Small intestine (tissue), 7 donors: ENCODE data around the gene BMPR1A. TPM values are rescaled to one million over a fixed set of nuclear protein-coding genes. Genes with fewer than 3 reads are reported as not detected.
"Not testable (repeated sequence)": the region's sequence is repeated elsewhere in the genome, so short reads cannot be mapped to it uniquely, and the experiment has no call there.

ENCODE experiments used
- DNase-seq, 2 donors: peaks; one replicate each; pipeline versions ENCODE4 v3.0.0 to v3.0.0-alpha.2; 2013
- FAIRE-seq: peaks from 2 replicates; lab custom pipeline; 2012; peaks lifted over from hg19 to GRCh38; lab: Jason Lieb, UNC
- H3K27ac ChIP-seq, 3 donors: one replicate each; pipeline ENCODE4 v1.5.1; 2013; ENCODE audit warnings: low read length in 2 of 3, mild to moderate bottlenecking in 2 of 3, control low read depth in 1 of 3, inconsistent platforms in 1 of 3, low read depth in 1 of 3, moderate library complexity in 1 of 3
- H3K27me3 ChIP-seq, 3 donors: one replicate each; pipeline ENCODE4 v1.6.1; 2013; ENCODE audit warnings: low read length in 3 of 3, inconsistent platforms in 1 of 3; ENCODE audit not compliant: control insufficient read depth in 3 of 3, insufficient read depth in 3 of 3
- H3K36me3 ChIP-seq, 3 donors: one replicate each; pipeline ENCODE4 v1.6.1; 2013; ENCODE audit warnings: low read length in 3 of 3, inconsistent platforms in 1 of 3, low read depth in 1 of 3, mild to moderate bottlenecking in 1 of 3, moderate library complexity in 1 of 3; ENCODE audit not compliant: control insufficient read depth in 3 of 3, insufficient read depth in 2 of 3
- H3K4me1 ChIP-seq, 3 donors: one replicate each; pipeline ENCODE4 v1.6.1; 2013; ENCODE audit warnings: low read length in 2 of 3, inconsistent platforms in 1 of 3, low read depth in 1 of 3, mild to moderate bottlenecking in 1 of 3, moderate library complexity in 1 of 3; ENCODE audit not compliant: control insufficient read depth in 3 of 3, insufficient read depth in 2 of 3
- H3K4me3 ChIP-seq, 3 donors: one replicate each; pipeline ENCODE4 v1.5.1; 2013; ENCODE audit warnings: low read length in 3 of 3, control low read depth in 1 of 3, inconsistent platforms in 1 of 3, low read depth in 1 of 3, mild to moderate bottlenecking in 1 of 3, moderate library complexity in 1 of 3
- H3K9me3 ChIP-seq, 2 donors: one replicate each; pipeline ENCODE4 v1.6.1; 2013; ENCODE audit warnings: low read depth in 1 of 2, low read length in 1 of 2; ENCODE audit not compliant: control insufficient read depth in 2 of 2, insufficient read depth in 1 of 2
- WGBS, 3 donors: extraction: QIAGEN DNeasy Blood & Tissue Kit; methylation state at CpG; one replicate each; pipeline ENCODE4 v1.1.7; 2013; 5-methylcytosine and 5-hydroxymethylcytosine counted together
- polyA plus RNA-seq, 4 donors: library from polyadenylated mRNA; stranded (reverse) in 3 of 4; unstranded in 1 of 4; fragments of 200-250 nt in 3 of 4; fragments of 120-200 nt in 1 of 4; gene quantifications; one replicate each; pipeline versions ENCODE4 v1.2.1 to v1.2.3, GENCODE V29; 2013
- donor health status: healthy with polysubstance abuse.
- donor health status: control.
- donor health status: control.
- donor health status: Bipolar disorder and iron deficiency.
- donor health status: healthy.

BMPR1A gene
- polyA plus RNA-seq, 4 donors = 3.4 to 40.2 (median 9.8) TPM

DNA sequence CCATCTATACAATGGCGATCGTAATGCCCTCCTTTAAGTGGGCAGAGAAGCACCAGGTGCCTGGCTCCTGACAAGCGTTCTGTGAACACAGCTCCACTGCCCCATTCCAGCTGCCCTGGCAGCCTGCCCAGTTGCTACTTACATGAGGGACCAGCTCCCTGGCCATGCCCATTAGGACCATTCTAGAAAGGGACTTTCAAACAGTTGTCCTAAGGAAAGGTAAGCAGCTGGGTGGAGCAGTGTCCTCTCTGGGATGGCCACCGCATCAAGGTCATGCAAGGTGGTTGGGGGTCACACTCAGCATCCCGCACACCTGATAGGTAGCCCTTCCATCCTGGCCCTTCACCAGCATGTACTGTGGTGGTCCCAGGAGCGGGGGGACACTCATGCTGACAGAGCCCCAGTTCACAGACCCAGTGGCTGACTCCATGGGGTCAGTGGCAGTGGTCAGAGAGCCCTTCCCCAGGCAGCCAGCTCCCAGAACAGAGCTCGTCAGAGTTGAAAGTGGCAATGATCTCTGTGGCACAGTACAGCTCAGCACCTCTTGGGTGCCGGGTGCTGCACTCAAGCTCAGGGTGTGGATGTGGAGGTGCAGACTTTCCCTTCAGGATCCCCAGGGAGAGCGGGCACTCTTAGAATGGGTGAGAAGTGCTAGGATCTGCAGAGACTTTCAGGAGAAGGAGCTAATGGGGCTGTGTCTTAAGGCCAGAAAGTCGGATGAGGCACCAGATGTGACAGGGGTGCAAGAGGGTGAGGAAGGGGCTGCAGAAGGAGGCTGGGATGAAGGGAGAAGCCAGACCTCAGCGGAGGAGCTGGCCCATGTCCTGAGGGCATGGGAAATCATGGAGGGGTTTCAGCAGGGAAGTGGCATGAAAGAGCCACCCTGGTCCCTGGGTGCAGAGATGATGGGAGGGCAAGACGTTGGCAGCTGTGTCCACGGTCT, 190.1 kb downstream of the BMPR1A start:
- H3K9me3 ChIP-seq = peaks cover 0 to 8% of the 10 kb centered on the region in 2 donors
- H3K27me3 ChIP-seq = peaks cover 0 to 29% (median 0%) of the 10 kb centered on the region in 3 donors
- no peak for DNase-seq
- no peaks in the 10 kb centered on the region for H3K36me3 ChIP-seq
- no peak overlapping the region for H3K4me3 ChIP-seq
- FAIRE-seq = no peak
- no peak overlapping the region for H3K27ac ChIP-seq
- H3K4me1 ChIP-seq = no peaks in the 10 kb centered on the region
- 62 to 75% (median 74%) methylated on average over 13 of the region's 13 CpGs for WGBS, 3 donors

DNA sequence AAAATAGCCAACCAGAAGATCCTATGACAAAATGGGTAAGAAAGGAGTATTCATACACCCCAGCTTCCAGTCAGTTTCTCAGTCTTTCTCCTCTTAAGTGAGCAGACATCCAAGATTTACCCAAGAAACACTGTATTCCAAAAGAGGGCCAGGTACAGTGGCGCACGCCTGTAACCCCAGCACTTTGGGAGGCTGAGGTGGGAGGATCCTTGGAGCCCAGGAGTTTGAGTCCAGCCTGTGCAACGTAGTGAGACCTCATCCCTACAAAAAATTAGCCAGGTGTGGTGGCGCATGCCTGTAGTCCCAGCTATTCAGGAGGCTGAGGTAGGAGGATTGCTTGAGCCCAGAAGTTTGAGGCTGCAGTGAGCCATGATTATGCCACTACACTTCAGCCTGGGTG, 191.4 kb downstream of the BMPR1A start:
- not testable (repeated sequence) for H3K36me3 ChIP-seq, FAIRE-seq, DNase-seq, H3K4me1 ChIP-seq, H3K4me3 ChIP-seq, H3K27ac ChIP-seq
- WGBS, 3 donors = 90 to 95% (median 90%) methylated on average over 4 of the region's 4 CpGs
- peaks cover 0 to 21% (median 0%) of the 10 kb centered on the region in 3 donors for H3K27me3 ChIP-seq
- H3K9me3 ChIP-seq = peaks cover 0 to 21% of the 10 kb centered on the region in 2 donors

DNA sequence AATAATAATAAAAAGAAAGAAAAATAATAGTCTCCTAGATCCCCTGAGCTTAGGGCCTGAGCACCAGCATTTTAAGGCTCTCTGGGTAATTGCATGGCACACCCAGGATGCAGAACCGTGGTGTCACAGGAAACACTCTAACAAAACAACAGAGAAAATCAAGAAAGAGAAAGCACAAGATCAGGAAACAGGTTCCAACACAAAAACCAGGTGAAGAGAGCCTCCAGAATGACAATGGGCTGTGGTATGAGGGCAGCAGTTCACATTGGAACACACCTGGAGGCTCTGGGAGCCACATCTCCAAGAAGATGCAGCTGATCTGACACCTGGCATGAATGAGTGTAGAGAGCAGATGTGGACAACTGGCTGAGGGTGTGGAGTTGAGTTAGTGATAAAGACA, 193.9 kb downstream of the BMPR1A start:
- Histone ChIP-seq H3K27ac (no peak overlapping the region), H3K4me1 (peaks cover 0 to 12% (median 0%) of the 10 kb centered on the region in 3 donors), H3K27me3 (peaks cover 0 to 7% (median 0%) of the 10 kb centered on the region in 3 donors), H3K4me3 (no peak overlapping the region), H3K36me3 (no peaks in the 10 kb centered on the region), H3K9me3 (peaks cover 0 to 26% of the 10 kb centered on the region in 2 donors)
- DNase-seq (no peak), FAIRE-seq (no peak)
- WGBS, 3 donors = 47 to 57% (median 52%) methylated on average over 1 of the region's 1 CpG

- FAIRE-seq (no peak), DNase-seq (no peak)
- Histone ChIP-seq H3K9me3 (peaks cover 0 to 26% of the 10 kb centered on the region in 2 donors), H3K27ac (no peak overlapping the region), H3K4me1 (peaks cover 0 to 12% (median 0%) of the 10 kb centered on the region in 3 donors), H3K4me3 (no peak overlapping the region), H3K27me3 (peaks cover 0 to 5% (median 0%) of the 10 kb centered on the region in 3 donors), H3K36me3 (no peaks in the 10 kb centered on the region)
Observed at GRCh38 chr10:86951184-86951761, 194.9 kb downstream of the BMPR1A start.

DNA sequence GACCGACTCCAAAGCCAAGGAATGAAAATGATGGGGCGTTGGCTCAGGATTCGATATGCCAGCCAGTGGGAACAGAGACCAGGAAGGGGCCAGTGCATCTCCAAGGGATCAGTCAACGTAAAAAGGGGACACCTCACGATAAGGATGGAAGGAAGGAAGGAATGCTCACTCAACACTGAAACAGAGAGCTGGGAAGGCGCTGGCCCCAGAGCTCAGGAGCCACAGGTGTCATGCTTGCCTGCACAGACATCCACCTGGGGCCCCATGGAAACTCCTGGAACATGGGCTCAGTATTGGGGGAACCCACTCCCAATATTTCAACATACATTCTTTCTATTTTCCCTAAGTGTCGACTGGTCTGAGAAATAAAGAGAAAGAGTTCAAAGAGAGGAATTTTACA, 195.7 kb downstream of the BMPR1A start:
- H3K36me3 ChIP-seq = no peaks in the 10 kb centered on the region
- H3K27me3 ChIP-seq = peaks cover 0 to 4% (median 0%) of the 10 kb centered on the region in 3 donors
- H3K27ac ChIP-seq = no peak overlapping the region
- WGBS, 3 donors = 86 to 91% (median 88%) methylated on average over 7 of the region's 7 CpGs
- no peak overlapping the region for H3K4me3 ChIP-seq
- peaks cover 0 to 12% (median 0%) of the 10 kb centered on the region in 3 donors for H3K4me1 ChIP-seq
- no peak for DNase-seq
- peaks cover 0 to 26% of the 10 kb centered on the region in 2 donors for H3K9me3 ChIP-seq
- FAIRE-seq = no peak

DNA sequence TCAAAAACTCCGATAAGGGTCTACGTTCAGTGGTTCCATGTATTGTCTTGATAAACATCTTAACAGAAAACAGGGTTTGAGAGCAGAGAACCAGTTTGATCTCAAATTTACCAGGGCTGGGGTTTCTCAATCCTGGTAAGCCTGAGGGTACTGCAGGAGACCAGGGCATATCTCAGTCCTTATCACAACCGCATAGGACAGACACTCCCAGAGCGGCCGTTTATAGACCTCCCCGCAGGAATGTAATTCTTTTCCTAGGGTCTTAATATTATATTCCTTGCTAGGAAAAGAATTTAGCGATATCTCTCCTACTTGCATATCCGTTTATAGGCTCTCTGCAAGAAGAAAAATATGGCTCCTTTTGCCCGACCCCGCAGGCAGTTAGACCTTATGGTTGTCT, 196.3 kb downstream of the BMPR1A start:
- Histone ChIP-seq H3K4me1 (peaks cover 0 to 12% (median 0%) of the 10 kb centered on the region in 3 donors), H3K9me3 (peaks cover 0 to 26% of the 10 kb centered on the region in 2 donors)
- not testable (repeated sequence) for H3K4me3 ChIP-seq, H3K27ac ChIP-seq, H3K36me3 ChIP-seq, H3K27me3 ChIP-seq, FAIRE-seq, DNase-seq
- WGBS, 3 donors = 94 to 95% (median 94%) methylated on average over 10 of the region's 10 CpGs

GRCh38 chr10:86953747-86954680, 197.6 kb downstream of the BMPR1A start:
- peaks cover 0 to 12% (median 0%) of the 10 kb centered on the region in 3 donors for H3K4me1 ChIP-seq
- no peaks in the 10 kb centered on the region for H3K36me3 ChIP-seq
- H3K4me3 ChIP-seq = no peak overlapping the region
- H3K9me3 ChIP-seq = peaks cover 0 to 26% of the 10 kb centered on the region in 2 donors
- peak overlapping the region in 2 of 3 donors; percentile 45 to 78 for H3K27ac ChIP-seq
- FAIRE-seq (no peak), DNase-seq (peak in 1 of 2 donors; percentile 46)
- peaks cover 0 to 4% (median 0%) of the 10 kb centered on the region in 3 donors for H3K27me3 ChIP-seq
- 65 to 88% (median 76%) methylated on average over 15 of the region's 15 CpGs for WGBS, 3 donors
